Osteocyte (in vitro differentiated cells): ENCODE data around the gene ITGB6. TPM values are rescaled to one million over a fixed set of nuclear protein-coding genes. Genes with fewer than 3 reads are reported as not detected.

Experiments used
- DNase-seq: peaks from one replicate; pipeline ENCODE4 v3.0.0; 2021; ENCODE audit warnings: mixed read lengths; ENCODE audit not compliant: unreplicated experiment; ENCODE audit errors: extremely low spot score
- H3K27ac Mint-ChIP-seq: one replicate; pipeline ENCODE4 v1.8.0; 2021; ENCODE audit warnings: mild to moderate bottlenecking, mixed read lengths; ENCODE audit not compliant: unreplicated experiment
- H3K27me3 Mint-ChIP-seq: one replicate; pipeline ENCODE4 v1.8.0; 2021; ENCODE audit warnings: mixed read lengths; ENCODE audit not compliant: unreplicated experiment
- H3K36me3 Mint-ChIP-seq: one replicate; pipeline ENCODE4 v1.8.0; 2021; ENCODE audit warnings: mixed read lengths; ENCODE audit not compliant: unreplicated experiment
- H3K4me1 Mint-ChIP-seq: one replicate; pipeline ENCODE4 v1.8.0; 2021; ENCODE audit warnings: mixed read lengths; ENCODE audit not compliant: unreplicated experiment
- H3K4me3 Mint-ChIP-seq: one replicate; pipeline ENCODE4 v1.8.0; 2021; ENCODE audit warnings: mild to moderate bottlenecking, moderate library complexity, mixed read lengths; ENCODE audit not compliant: unreplicated experiment
- H3K9me3 Mint-ChIP-seq: one replicate; pipeline ENCODE4 v1.8.0; 2021; ENCODE audit warnings: mixed read lengths; ENCODE audit not compliant: unreplicated experiment
- CTCF ChIP-seq: fragments of 200-600 bp; sonication (generic); IDR thresholded peaks from 2 replicates; pipeline ENCODE4 v1.5.0; 2021; ENCODE audit warnings: antibody characterized with exemption, mild to moderate bottlenecking, moderate library complexity
- total RNA-seq: library from RNA; stranded (reverse); gene quantifications from 2 replicates; pipeline ENCODE4 v1.2.1, GENCODE V29; 2021

ITGB6 gene
- total RNA-seq, 1 donor from 2014 or later = 0.13 TPM

- Mint-ChIP-seq H3K4me3 (no peak overlapping the region), H3K27me3 (no peaks in the 10 kb centered on the region), H3K36me3 (no peaks in the 10 kb centered on the region), H3K4me1 (peaks cover 78% of the 10 kb centered on the region), H3K9me3 (no peaks in the 10 kb centered on the region), H3K27ac (peak overlapping the region; percentile 96)
- DNase-seq = no peak
- TF ChIP-seq CTCF = no peak
Observed at GRCh38 chr2:160209516-160209856, 9.4 kb upstream of the ITGB6 start.

- H3K4me1 Mint-ChIP-seq = peaks cover 78% of the 10 kb centered on the region
- no peak for DNase-seq
- no peaks in the 10 kb centered on the region for H3K27me3 Mint-ChIP-seq
- H3K9me3 Mint-ChIP-seq = no peaks in the 10 kb centered on the region
- peak overlapping the region; percentile 96 for H3K27ac Mint-ChIP-seq
- H3K36me3 Mint-ChIP-seq = no peaks in the 10 kb centered on the region
- no peak for TF ChIP-seq CTCF
- peak overlapping the region; percentile 1 for H3K4me3 Mint-ChIP-seq
Observed at GRCh38 chr2:160208655-160209515, 8.8 kb upstream of the ITGB6 start.

- TF ChIP-seq CTCF = no peak
- H3K4me3 Mint-ChIP-seq = peak overlapping the region; percentile 44
- H3K27ac Mint-ChIP-seq = peak overlapping the region; percentile 96
- peak; percentile 95 for DNase-seq
- no peaks in the 10 kb centered on the region for H3K36me3 Mint-ChIP-seq
- no peaks in the 10 kb centered on the region for H3K27me3 Mint-ChIP-seq
- peaks cover 84% of the 10 kb centered on the region for H3K4me1 Mint-ChIP-seq
- H3K9me3 Mint-ChIP-seq = no peaks in the 10 kb centered on the region
Observed at GRCh38 chr2:160207804-160208654, 8.0 kb upstream of the ITGB6 start.

- no peak for DNase-seq
- no peak for TF ChIP-seq CTCF
- Mint-ChIP-seq H3K27ac (peak overlapping the region; percentile 96), H3K4me3 (no peak overlapping the region), H3K9me3 (no peaks in the 10 kb centered on the region), H3K27me3 (no peaks in the 10 kb centered on the region), H3K4me1 (peaks cover 87% of the 10 kb centered on the region), H3K36me3 (no peaks in the 10 kb centered on the region)
Observed at GRCh38 chr2:160207271-160207670, 7.2 kb upstream of the ITGB6 start.

- no peaks in the 10 kb centered on the region for H3K27me3 Mint-ChIP-seq
- no peak for DNase-seq
- H3K36me3 Mint-ChIP-seq = peaks cover 2% of the 10 kb centered on the region
- H3K4me3 Mint-ChIP-seq = no peak overlapping the region
- TF ChIP-seq CTCF = no peak
- H3K4me1 Mint-ChIP-seq = peaks cover 91% of the 10 kb centered on the region
- no peaks in the 10 kb centered on the region for H3K9me3 Mint-ChIP-seq
- peak overlapping the region; percentile 96 for H3K27ac Mint-ChIP-seq
Observed at GRCh38 chr2:160206436-160206835, 6.4 kb upstream of the ITGB6 start.
